ENCODE measurements around the gene C18orf32. TPM values are rescaled to one million over a fixed set of nuclear protein-coding genes. Genes with fewer than 3 reads are reported as not detected.

The C18orf32 gene
- total RNA-seq, 6 experiments from 2014 or later: 24.8 to 41.1 (median 31.1) TPM

DNA sequence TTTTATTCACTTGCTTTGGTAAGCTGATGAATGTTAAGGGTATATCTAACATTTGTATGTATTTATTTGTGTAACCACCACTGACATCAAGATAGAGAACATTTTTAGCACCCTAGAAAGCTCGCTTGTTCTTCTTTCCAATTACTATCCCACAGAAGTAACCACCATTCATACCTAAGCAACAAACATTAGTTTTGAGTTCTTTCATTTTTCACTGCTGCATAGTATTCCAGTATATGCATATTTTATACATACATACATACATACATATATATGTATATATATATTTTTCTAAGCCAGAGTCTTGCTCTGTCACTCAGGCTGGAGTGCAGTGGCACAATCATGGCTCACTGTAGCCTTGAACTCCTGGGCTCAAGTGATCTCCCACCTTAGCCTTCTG, 15.5 kb downstream of the C18orf32 start:
- ATAC-seq (no peak), DNase-seq (no peak)
- WGBS (ENCODE audit: insufficient coverage, low coverage, low lambda C conversion rate, missing lambda C conversion rate): 86% methylated on average over 1 of the region's 1 CpG
- H3K27ac ChIP-seq: no peak overlapping the region
- H3K27me3 ChIP-seq: no peaks in the 10 kb centered on the region
- no peaks in the 10 kb centered on the region for H3K4me1 ChIP-seq
- H3K9me3 ChIP-seq: no peaks in the 10 kb centered on the region
- H3K36me3 ChIP-seq: no peaks in the 10 kb centered on the region
- intact Hi-C loops (cut with DNase I): no loop called here
- TF ChIP-seq CTCF (IDR thresholded peaks at IDR 0.05) (no peak), POLR2A (IDR thresholded peaks at IDR 0.05) (no peak)
- no peak overlapping the region for H3K4me3 ChIP-seq

- TF ChIP-seq CTCF (IDR thresholded peaks at IDR 0.05) (no peak), POLR2A (IDR thresholded peaks at IDR 0.05) (no peak)
- H3K27me3 ChIP-seq: no peaks in the 10 kb centered on the region
- intact Hi-C loops (cut with DNase I): no loop called here
- 91% methylated on average over 4 of the region's 4 CpGs for WGBS (ENCODE audit: insufficient coverage, low coverage, low lambda C conversion rate, missing lambda C conversion rate)
- no peak for ATAC-seq
- H3K4me3 ChIP-seq: no peak overlapping the region
- no peak for DNase-seq
- no peaks in the 10 kb centered on the region for H3K36me3 ChIP-seq
- H3K9me3 ChIP-seq: no peaks in the 10 kb centered on the region
- H3K4me1 ChIP-seq: no peaks in the 10 kb centered on the region
- no peak overlapping the region for H3K27ac ChIP-seq
Observed at GRCh38 chr18:49467599-49467998, 19.4 kb downstream of the C18orf32 start.

- intact Hi-C loops (cut with DNase I): no loop called here
- Histone ChIP-seq H3K4me3 (no peak overlapping the region), H3K9me3 (no peaks in the 10 kb centered on the region), H3K36me3 (no peaks in the 10 kb centered on the region), H3K27me3 (no peaks in the 10 kb centered on the region), H3K4me1 (no peaks in the 10 kb centered on the region), H3K27ac (no peak overlapping the region)
- DNase-seq (no peak), ATAC-seq (no peak)
- TF ChIP-seq POLR2A (IDR thresholded peaks at IDR 0.05) (no peak), CTCF (IDR thresholded peaks at IDR 0.05) (no peak)
- 88% methylated on average over 1 of the region's 2 CpGs for WGBS (ENCODE audit: insufficient coverage, low coverage, low lambda C conversion rate, missing lambda C conversion rate)
Observed at GRCh38 chr18:49467019-49467563, 19.9 kb downstream of the C18orf32 start.

DNA sequence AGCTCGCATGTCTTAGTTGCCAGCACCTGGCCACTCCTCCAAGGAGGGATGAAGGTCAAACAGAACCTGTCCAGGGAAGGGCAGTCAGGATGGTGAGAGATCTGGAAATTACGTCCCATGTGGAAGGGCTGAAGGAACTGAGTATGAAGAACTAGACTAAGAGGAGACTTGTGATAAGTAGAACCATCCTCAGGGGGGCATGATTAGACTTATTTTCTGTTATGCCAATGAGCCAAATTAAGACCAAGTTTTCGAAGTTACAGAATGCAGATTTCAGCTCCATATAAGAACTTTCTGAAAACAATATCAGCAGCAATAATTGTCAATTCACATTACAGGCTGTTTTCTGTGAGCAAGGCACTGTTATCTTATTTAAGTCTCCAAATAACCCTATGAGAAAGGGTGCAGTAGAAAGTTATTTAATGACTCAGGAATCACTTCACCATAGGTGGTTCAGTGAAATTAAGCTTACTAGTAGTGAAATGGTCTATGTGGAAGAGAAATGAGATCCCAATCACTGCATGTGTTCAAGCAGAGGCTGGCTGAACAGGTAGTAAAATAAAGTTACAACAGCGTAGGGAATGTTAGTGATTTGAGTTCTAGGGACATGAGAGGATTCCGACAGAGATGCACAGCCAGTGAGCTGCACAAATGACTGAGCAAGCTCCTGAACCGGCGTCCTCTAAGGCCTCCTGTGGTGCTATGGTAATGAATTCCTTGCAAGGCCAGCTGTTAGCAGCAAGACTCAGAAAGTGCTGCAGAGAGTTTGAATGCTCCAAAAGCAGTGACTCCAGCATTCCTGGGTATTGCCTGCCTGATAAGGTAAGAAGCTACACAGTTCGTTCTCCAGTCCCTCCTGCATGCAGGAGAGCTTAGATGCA, 22.1 kb downstream of the C18orf32 start:
- intact Hi-C loops (cut with DNase I): no loop called here
- no peak overlapping the region for H3K4me3 ChIP-seq
- 70% methylated on average over 8 of the region's 8 CpGs for WGBS (ENCODE audit: insufficient coverage, low coverage, low lambda C conversion rate, missing lambda C conversion rate)

More for the DNA sequence above, 22.1 kb downstream of the C18orf32 start:
- Histone ChIP-seq H3K36me3 (no peaks in the 10 kb centered on the region), H3K27ac (no peak overlapping the region), H3K27me3 (no peaks in the 10 kb centered on the region), H3K9me3 (no peaks in the 10 kb centered on the region), H3K4me1 (no peaks in the 10 kb centered on the region)
- DNase-seq (no peak), ATAC-seq (no peak)
- TF ChIP-seq CTCF (IDR thresholded peaks at IDR 0.05) (no peak), POLR2A (IDR thresholded peaks at IDR 0.05) (no peak)

All from right lobe of liver (tissue), 6 donors.